Stimulated activated CD4-positive, alpha-beta T cell treated with anti-CD3 and anti-CD28 coated beads, Interleukin-4, amount 100 ng/mL, for 1 hour (primary cell): ENCODE measurements around the gene SIN3B.
"Not testable (repeated sequence)": the region's sequence is repeated elsewhere in the genome, so short reads cannot be mapped to it uniquely, and the experiment has no call there.

Experiments used
- DNase-seq: peaks from one replicate; pipeline ENCODE4 v3.0.0-alpha.2; 2020

SIN3B gene, protein sequence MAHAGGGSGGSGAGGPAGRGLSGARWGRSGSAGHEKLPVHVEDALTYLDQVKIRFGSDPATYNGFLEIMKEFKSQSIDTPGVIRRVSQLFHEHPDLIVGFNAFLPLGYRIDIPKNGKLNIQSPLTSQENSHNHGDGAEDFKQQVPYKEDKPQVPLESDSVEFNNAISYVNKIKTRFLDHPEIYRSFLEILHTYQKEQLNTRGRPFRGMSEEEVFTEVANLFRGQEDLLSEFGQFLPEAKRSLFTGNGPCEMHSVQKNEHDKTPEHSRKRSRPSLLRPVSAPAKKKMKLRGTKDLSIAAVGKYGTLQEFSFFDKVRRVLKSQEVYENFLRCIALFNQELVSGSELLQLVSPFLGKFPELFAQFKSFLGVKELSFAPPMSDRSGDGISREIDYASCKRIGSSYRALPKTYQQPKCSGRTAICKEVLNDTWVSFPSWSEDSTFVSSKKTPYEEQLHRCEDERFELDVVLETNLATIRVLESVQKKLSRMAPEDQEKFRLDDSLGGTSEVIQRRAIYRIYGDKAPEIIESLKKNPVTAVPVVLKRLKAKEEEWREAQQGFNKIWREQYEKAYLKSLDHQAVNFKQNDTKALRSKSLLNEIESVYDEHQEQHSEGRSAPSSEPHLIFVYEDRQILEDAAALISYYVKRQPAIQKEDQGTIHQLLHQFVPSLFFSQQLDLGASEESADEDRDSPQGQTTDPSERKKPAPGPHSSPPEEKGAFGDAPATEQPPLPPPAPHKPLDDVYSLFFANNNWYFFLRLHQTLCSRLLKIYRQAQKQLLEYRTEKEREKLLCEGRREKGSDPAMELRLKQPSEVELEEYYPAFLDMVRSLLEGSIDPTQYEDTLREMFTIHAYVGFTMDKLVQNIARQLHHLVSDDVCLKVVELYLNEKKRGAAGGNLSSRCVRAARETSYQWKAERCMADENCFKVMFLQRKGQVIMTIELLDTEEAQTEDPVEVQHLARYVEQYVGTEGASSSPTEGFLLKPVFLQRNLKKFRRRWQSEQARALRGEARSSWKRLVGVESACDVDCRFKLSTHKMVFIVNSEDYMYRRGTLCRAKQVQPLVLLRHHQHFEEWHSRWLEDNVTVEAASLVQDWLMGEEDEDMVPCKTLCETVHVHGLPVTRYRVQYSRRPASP

DNA sequence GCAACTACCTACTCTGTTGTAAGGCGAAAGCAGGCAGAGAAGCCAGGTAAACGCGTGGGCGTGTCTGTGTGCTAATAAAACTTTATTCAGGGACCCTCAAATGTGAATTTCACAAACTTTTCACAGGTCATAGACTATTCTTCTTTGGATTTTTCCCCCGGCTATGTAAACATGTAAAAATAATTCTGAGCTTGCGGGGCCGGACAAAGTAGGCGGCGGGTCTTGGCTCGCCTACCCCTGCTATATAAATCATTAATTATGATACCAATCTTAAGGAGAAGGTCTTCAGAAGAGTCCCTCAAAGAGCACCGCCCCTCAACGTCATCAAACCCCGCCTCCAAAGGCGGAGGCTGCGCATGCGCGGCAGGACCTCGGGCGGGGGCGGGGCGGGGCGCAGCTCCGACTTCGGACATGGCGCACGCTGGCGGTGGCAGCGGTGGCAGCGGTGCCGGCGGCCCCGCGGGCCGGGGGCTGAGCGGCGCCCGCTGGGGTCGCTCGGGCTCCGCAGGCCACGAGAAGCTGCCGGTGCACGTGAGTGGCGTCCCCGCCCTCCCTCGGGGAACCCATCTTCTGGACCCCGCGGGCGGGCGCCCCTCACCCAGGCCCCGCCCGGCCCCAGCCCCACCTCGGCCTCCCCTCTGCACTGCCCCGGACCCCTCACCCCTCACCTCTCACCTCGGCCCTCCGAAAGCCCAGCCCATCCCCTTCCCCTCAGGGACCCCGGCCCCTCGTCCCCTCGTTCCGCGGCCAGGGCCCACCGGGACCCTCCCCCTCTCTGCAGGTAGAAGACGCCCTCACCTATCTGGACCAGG is at the start of gene SIN3B:
TSS of gene SIN3B (plus strand) at position 389 of the 812 bp plus-strand sequence. CDS start at position 412, 23 bp downstream.
- peak; percentile 86 for DNase-seq

DNA sequence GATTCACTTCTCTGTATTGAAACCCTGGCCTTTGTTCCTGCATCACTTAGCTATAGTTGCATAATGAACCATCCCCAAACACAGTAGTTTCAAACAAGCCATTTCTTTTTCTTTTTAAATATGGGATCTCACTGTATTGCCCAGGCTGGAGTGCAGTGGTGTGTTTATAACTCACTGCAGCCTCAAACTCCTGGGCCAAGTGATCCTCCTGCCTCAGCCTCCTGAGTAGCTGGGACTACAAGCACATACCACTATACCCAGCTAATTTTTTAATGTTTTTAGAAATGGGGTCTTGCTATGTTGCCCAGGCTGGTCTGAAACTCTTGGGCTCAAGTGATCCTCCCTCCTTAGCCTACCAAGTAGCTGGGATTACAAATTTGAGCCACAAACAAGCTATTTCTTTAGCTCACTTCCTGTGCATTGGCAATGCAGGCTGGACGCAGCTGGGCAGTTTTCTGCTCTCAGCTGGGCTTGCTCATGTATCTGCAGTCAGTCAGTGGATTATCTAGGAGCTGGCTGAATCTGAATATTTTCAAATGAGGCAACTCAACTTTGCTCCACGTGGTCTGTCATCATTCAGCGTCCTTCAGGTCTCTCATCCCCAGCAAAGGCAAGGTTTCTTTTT is 49.5 kb upstream of the SIN3B start:
- DNase-seq, result no peak

DNA sequence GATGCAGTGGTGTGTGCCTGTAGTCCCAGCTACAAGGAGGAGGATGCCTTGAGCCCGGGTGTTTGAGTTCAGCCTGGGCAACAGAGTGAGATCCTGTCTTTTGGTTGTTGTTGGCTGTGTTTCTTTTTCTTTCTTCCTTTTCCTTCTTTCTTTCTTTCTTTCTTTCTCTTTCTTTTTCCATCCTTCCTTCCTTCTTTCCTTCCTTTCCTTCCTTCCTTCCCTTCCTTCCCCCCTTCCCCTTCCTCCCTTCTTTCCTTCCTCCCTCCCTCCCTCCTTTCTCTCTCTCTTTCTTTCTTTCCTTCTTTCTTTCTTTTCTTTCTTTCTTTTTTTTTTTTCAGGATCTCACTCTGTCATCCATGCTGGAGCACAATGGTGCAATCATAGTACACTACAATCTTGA is 46.5 kb upstream of the SIN3B start:
- DNase-seq, result no peak

DNA sequence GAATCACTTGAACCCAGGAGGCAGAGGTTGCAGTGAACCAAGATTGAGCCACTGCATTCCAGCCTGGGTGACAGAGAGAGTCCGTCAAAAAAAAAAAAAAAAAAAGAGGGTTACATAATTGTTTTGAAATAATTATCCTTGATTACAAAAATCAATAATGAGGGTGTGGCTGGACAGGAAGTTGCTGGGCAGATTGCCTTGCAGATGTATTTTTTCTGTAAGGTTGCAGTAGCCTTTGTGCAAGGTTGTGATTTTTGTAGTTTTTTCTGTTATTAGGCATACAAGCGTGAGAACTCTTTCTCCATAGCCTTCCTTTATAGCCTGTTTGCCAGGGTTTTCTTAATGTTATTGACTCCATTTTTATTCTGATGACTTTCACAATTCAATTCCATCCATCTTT is 40.7 kb upstream of the SIN3B start:
- no peak for DNase-seq

DNA sequence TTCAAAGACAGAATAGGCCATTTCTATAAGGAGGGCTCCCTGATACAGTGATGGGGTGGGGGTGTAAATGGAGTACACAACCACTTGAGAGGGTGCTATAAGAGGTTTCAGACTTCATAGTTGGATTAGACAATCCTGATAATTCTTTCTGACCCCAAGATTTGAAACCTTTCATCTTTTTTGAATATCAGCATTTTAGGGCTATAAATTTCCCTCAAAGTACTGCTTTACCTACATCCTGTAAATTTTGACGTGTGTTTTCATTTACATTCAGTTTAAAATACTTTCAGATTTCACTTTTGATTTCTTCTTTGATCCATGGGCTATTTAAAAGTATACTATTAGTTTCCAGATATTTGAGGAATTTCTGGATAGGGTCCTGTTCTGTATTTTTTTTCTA is 40.0 kb upstream of the SIN3B start:
- no peak for DNase-seq

DNA sequence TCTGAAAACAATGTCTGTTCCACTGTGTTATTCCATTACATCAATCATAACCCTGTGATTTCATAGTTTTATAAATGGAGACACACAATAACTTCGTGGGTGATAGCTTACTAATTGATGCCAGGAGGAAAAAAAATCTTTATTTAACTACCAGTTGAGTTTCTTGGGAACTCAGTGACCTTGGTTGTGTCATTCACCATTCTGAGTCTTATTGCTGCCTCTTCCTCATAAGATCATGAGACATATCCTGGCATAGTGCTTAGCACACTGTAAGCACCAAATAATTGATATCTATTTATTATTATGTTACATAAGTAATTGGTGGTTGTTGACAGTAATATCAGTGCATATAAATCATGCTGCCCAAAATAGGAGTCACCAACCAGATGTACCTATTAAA is 39.1 kb upstream of the SIN3B start:
- no peak for DNase-seq

DNA sequence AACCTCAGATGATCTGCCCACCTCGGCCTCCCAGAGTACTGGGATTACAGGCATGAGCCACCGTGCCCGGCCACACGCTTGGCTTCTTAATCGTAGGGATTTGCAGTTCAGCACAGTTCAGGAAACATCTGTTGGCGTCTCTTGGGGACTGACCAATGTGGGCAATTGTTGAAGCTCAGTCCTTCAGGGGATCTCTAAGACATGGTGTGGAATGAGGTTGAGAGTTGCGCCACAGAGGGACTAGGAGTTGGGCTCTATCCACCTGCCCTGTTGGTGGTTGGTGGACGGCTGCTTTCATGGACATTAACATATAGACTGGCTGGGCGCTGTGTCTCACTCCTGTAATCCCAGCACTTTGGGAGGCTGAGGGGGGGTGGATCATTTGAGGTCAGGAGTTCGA is 37.3 kb upstream of the SIN3B start:
- DNase-seq, result no peak

DNA sequence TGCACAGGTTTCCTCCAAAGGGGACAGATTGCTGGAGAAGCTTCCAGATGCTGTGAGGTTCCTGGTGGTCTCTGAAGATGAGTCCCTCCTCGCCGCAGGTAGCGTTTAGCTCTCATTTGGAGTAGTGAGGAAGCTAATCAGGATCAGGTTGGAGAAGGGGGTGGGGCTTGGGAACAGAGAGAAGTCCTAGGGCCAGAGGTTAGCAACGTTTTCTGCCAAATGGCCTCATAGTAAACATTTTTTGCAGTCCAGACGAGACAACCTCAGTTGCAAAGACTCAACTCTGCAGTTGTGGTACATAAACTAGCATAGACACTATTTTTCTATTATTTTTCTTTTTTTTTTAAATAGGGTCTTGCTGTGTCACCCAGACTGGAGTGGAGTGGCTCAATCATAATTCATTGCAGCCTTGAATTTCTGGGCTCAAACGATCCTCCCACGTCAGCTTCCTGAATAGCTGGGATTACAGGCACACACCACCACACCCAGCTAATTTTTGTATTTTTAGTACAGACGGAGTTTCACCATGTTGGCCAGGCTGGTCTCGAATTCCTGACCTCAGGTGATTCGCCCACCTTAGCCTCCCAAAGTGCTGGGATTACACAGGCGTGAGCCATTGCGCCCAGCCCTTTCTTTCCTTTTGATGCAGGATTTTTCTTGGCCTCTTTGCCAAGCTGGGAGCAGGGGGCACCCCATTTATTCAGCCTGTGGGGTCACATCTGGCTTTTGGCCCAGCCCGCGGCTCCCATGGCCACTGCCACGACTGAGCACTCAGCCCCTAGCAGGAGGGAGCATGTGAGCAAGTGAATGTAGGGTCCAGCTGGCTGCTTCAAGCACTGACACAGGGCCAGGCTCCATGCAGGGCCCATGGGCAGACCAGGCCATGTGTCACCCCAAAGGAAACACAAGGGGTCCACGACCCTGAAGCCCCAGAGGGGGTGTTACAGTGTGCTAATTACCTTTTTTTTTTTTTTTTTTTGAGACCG is 34.4 kb upstream of the SIN3B start:
- DNase-seq, result no peak

DNA sequence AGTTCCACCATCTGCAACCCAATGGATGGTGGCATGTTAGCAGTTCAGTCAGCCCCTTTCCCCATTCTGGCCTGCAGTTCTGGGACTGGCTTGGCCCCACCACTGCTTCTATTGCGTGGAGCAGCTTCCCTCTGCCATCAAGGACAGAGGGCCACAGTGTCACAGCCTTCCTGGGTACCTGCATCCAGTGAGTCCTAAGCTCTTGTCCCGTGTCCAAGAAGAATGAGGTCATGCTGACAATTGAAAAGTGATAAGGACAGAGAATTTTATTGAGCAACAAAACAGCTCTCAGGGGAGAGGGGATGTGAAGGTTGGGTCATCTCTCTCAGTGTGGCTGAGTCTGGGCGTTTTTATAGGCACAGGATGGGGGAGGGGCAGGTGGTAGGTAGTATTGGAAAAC is 33.5 kb upstream of the SIN3B start:
- DNase-seq, result no peak

DNA sequence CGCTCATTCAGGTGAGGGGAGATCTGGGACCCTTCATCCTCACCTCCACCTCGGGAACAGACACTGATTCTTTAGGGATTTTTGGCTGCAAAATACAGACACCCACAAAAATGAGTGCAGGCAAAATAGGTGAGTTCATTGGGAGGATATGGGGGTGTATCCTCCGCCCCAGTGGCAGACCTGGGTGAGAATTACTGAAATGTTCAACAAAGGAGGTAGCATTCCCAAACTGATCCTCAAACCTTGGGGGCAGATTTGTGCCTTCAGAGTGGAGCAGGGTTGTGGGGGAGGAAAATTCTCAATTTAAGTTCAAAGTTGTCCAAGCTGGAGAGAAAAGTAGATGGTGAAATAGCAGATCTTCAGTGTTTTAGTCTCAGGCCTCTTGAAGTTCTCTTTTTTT is 31.3 kb upstream of the SIN3B start:
- no peak for DNase-seq

DNA sequence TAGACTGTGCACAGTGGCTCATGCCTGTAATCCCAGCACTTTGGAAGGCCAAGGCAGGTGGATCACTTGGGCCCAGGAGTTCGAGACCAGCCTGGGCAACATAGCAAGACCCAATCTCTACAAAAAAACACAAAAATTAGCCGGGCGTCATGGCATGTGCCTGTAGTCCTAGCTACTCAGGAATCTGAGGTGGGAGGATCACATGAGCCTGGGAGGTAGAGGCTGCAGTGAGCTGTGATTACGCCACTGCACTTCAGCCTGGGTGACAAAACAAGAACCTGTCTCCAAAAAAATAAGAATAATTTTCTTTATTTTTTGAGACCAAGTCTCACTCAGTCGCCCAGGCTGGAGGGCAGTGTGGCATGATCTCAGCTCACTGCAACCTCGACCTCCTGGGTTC is 30.9 kb upstream of the SIN3B start:
- DNase-seq, result not testable (repeated sequence)

DNA sequence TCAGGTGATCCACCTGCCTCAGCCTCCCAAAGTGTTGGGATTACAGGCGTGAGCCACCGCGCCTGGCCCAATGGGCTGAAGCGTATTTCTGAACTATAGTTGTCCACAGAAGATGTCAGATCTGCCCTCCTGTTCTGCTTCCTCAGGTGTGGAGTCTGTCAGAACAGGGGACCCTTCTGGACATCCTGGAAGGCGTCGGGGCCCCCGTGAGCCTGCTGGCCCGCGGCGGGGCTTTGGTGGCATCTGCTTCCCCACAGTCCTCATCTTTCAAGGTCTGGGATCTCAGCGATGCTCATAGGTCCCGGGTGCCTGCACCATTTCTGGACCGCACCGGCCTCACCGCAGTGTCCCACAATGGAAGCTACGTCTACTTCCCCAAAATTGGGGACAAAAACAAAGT is 29.5 kb upstream of the SIN3B start:
- no peak for DNase-seq

DNA sequence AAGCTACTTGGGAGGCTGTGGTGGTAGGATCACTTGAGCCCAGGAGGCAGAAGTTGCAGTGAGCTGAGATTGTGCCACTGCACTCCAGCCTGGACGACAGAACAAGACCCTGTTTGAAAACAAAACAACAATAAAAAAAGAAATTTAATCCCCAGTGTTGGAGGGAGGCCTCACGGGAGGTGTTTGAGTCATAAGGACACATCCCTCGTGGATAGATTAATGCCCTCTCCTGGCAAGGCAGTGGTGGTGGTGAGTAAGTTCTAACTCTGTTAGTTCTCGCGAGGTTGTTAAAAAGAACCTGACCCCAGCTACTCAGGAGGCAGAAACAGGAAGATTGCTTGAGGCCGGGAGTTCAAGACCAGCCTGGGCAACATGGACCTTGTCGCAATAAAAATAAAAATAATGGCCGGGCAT is 27.6 kb upstream of the SIN3B start:
- DNase-seq, result no peak

DNA sequence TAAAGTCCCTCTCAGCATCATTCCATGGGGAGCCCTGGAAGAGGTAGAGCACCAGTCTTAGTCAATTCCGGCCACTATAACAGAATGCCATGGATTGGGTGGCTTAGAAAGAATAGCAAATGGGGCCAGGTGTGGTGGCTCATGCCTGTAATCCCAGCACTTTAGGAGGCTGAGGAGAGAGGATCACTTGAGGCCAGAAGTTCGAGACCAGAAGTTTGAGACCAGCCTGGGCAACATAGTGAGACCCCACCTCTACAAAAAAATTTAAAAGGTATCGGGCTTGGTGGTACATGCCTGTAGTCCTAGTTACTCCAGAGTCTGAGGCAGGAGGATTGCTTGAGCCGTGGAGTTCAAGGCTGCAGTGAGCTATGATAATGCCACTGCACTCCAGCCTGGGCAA is 25.0 kb upstream of the SIN3B start:
- DNase-seq, result no peak

DNA sequence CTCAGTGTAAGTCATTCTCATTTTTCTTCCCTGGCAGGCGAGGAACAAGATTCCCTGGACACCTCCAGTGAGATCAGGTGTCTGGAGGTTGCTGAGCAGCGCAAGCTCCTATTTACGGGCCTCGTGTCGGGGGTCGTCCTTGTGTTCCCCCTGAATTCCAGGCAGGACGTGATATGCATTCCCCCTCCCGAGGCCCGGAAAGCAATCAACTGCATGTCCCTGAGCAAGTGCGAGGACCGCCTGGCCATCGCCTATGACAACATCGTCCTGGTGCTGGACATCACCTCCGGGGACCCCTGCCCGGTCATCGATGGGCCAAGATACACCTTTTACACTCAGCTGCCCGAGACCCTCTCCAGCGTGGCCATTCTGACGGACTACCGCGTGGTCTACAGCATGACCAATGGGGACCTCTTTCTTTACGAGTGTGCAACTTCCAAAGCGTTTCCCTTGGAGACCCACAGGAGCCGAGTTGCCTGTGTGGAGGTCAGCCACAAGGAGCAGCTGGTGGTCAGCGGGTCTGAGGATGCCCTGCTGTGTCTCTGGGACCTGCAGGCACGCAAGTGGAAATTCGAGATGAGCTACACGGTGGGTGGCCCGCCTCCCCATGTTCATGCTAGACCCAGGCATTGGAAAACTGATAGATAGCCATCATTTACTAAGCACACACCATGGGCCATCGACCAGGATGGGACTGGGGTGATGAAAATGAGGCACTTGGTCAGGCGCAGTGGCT is 21.5 kb upstream of the SIN3B start:
- no peak for DNase-seq

DNA sequence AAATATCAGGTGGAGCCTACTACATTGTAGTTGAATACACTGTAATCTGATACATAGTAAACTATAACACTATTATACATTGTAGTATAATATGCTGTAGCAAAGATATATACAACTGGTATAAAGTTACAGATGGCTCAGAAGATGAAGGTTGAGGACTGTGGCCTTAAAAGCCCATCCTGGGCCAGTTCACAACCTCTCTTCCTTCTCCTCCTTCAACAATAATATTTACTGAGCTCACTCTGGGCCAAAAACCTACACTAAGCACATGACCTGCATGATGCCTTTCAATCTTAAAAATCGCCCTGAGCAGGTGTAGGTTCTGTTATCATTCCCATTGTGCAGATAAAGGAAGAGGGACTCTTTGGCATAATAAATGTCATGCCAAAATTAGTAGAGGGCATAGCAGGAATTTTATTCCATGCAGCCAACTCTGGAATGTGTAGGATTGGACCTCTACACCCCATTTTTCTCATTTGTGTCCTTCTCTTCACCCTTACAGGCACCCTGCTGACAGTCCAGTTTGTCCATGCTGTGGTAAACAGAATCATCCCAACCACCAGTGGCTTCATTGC is 14.6 kb upstream of the SIN3B start:
- no peak for DNase-seq

DNA sequence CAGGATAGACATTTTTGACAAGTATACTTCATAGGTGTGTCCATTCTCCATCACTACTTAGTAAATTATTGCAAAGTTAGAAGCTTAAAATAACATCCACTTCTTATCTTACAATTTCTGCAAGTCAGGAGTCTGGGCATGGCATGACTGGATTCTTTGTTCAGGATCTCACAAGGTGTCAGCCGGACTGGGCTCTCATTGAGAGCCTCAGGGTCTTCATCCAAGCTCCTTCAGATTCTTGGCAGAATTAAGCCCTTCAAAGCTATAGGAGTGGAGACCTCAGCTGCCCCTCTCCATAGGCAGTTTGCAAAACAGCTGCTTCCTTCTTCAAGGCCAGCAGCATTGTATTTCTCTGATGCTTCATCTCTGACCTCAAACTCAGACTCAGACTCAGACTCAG is 9.1 kb upstream of the SIN3B start:
- no peak for DNase-seq

DNA sequence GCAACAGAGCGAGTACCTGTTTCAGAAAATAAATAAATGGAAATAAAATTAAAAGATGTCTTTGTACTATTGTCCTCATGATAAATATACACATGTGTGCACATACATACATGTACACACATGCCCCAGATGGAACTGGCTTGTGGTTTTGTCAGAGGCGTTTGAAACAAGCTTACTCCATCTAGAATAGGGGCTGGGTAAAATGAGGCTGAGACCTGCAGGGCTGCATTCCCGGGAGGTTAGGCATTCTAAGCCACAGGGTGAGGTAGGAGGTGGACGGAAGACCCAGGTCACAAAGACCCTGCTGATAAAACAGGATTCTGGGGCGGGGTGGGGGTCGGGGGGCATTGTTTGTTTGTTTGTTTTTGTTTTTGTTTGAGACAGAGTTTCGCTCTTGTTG is 8.1 kb upstream of the SIN3B start:
- no peak for DNase-seq

DNA sequence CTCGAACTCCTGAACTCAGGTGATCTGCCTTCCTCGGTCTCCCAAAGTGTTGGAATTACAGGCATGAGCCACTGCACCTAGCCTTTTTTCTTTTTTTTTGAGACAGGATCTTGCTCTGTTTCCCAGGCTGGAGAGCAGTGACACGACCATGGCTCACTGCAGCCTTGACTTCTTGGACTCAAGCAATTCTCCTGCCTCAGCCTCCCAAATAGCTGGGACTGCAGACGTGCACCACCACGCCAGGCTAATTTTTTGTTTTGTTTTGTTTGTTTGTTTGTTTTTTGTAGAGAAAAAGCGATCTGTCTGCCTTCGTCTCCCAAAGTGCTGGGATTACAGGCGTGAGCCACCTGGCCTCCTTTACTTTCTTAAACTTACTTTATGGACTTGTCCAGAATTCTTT is 6.5 kb upstream of the SIN3B start:
- no peak for DNase-seq
